RWPE2 (cell line): ENCODE data around the gene TCERG1L.
"Not testable (repeated sequence)": the region's sequence is repeated elsewhere in the genome, so short reads cannot be mapped to it uniquely, and the experiment has no call there.

Experiments
- ATAC-seq: fragments of 200-7000 bp; cut with Tn5 transposase; 3 replicates; pipeline ENCODE4 v1.9.1; 2021; ENCODE audit warnings: low read depth
- DNase-seq: peaks from one replicate; pipeline ENCODE4 v3.0.0-alpha.2; 2020; ENCODE audit warnings: low spot score
- H3K27ac ChIP-seq: fragments of 450-650 bp; 2 replicates; pipeline ENCODE4 v1.5.1; 2017; ENCODE audit warnings: mild to moderate bottlenecking; ENCODE audit not compliant: poor library complexity, severe bottlenecking
- H3K27me3 ChIP-seq: fragments of 250-450 bp; sonication (Bioruptor Pico); 2 replicates; pipeline ENCODE4 v1.5.1; 2021; ENCODE audit warnings: mild to moderate bottlenecking, moderate library complexity; ENCODE audit not compliant: insufficient read depth, poor library complexity, severe bottlenecking
- H3K36me3 ChIP-seq: fragments of 250-450 bp; sonication (Bioruptor Pico); 2 replicates; pipeline ENCODE4 v1.5.1; 2020; ENCODE audit warnings: low read depth, mild to moderate bottlenecking, moderate library complexity
- H3K4me1 ChIP-seq: fragments of 250-450 bp; sonication (Bioruptor Pico); 2 replicates; pipeline ENCODE4 v1.5.1; 2021; ENCODE audit warnings: mild to moderate bottlenecking, moderate library complexity; ENCODE audit not compliant: insufficient read depth, poor library complexity, severe bottlenecking
- H3K4me3 ChIP-seq: fragments of 250-450 bp; sonication (Bioruptor Pico); 2 replicates; pipeline ENCODE4 v1.5.1; 2021; ENCODE audit warnings: mild to moderate bottlenecking, moderate library complexity; ENCODE audit not compliant: severe bottlenecking
- H3K9me3 ChIP-seq: fragments of 250-450 bp; sonication (Bioruptor Pico); 2 replicates; pipeline ENCODE4 v1.5.1; 2021; ENCODE audit warnings: mild to moderate bottlenecking, moderate library complexity; ENCODE audit not compliant: severe bottlenecking
- TF ChIP-seq, protein P1 (sequence below): fragments of 450-650 bp; IDR thresholded peaks from one replicate; pipeline ENCODE4 v1.5.1; 2017; ENCODE audit warnings: mild to moderate bottlenecking, moderate library complexity; ENCODE audit not compliant: poor library complexity, severe bottlenecking

The TCERG1L gene

GRCh38 chr10:131141645-131142516 is 169.6 kb downstream of the TCERG1L start:
- no peaks in the 10 kb centered on the region for H3K9me3 ChIP-seq
- H3K4me1 ChIP-seq = no peaks in the 10 kb centered on the region
- no peak overlapping the region for H3K4me3 ChIP-seq
- H3K27me3 ChIP-seq = no peaks in the 10 kb centered on the region
- no peaks in the 10 kb centered on the region for H3K36me3 ChIP-seq
- DNase-seq = peak; percentile 23
- TF ChIP-seq, protein P1, sequence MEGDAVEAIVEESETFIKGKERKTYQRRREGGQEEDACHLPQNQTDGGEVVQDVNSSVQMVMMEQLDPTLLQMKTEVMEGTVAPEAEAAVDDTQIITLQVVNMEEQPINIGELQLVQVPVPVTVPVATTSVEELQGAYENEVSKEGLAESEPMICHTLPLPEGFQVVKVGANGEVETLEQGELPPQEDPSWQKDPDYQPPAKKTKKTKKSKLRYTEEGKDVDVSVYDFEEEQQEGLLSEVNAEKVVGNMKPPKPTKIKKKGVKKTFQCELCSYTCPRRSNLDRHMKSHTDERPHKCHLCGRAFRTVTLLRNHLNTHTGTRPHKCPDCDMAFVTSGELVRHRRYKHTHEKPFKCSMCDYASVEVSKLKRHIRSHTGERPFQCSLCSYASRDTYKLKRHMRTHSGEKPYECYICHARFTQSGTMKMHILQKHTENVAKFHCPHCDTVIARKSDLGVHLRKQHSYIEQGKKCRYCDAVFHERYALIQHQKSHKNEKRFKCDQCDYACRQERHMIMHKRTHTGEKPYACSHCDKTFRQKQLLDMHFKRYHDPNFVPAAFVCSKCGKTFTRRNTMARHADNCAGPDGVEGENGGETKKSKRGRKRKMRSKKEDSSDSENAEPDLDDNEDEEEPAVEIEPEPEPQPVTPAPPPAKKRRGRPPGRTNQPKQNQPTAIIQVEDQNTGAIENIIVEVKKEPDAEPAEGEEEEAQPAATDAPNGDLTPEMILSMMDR = no peak
- ATAC-seq = no peak
- H3K27ac ChIP-seq = no peak overlapping the region

GRCh38 chr10:131141207-131141606 is 170.3 kb downstream of the TCERG1L start:
- Histone ChIP-seq H3K4me3 (no peak overlapping the region), H3K27ac (no peak overlapping the region), H3K9me3 (no peaks in the 10 kb centered on the region), H3K27me3 (no peaks in the 10 kb centered on the region), H3K4me1 (no peaks in the 10 kb centered on the region), H3K36me3 (no peaks in the 10 kb centered on the region)
- DNase-seq (peak; percentile 19), ATAC-seq (no peak)
- TF ChIP-seq, protein P1 = no peak

GRCh38 chr10:131140606-131141005 is 170.9 kb downstream of the TCERG1L start:
- ATAC-seq (no peak), DNase-seq (peak; percentile 50)
- Histone ChIP-seq H3K9me3 (no peaks in the 10 kb centered on the region), H3K36me3 (no peaks in the 10 kb centered on the region), H3K27me3 (no peaks in the 10 kb centered on the region), H3K27ac (no peak overlapping the region), H3K4me1 (no peaks in the 10 kb centered on the region), H3K4me3 (no peak overlapping the region)
- TF ChIP-seq, protein P1 = no peak

- H3K27ac ChIP-seq = no peak overlapping the region
These were observed 174.3 kb downstream of the TCERG1L start for GRCh38 chr10:131137223-131137622.

DNA sequence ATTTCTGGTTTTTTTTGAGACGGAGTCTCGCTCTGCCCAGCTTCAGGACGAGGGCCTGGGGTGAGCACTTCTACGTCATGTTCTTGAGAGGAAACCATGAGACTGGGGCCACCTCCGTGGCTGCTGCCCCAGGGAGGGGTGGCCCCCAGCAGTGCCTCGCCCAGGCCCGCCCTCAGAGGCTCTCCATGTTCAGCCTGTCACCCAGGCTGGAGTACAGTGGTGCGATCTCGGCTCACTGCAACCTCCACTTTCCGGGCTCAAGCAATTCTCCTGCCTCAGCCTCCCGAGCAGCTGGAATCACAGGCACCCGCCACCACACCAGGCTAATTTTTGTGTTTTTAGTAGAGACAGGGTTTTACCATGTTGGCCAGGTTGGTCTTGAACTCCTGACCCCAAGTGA is 175.2 kb downstream of the TCERG1L start:
- H3K4me1 ChIP-seq, H3K4me3 ChIP-seq, H3K27me3 ChIP-seq, H3K36me3 ChIP-seq, H3K27ac ChIP-seq, H3K9me3 ChIP-seq, ATAC-seq, DNase-seq: not testable (repeated sequence)

More at GRCh38 chr10:131137223-131137622, 174.3 kb downstream of the TCERG1L start:
- TF ChIP-seq, protein P1 = no peak
- Histone ChIP-seq H3K4me3 (no peak overlapping the region), H3K4me1 (no peaks in the 10 kb centered on the region), H3K9me3 (no peaks in the 10 kb centered on the region), H3K27me3 (no peaks in the 10 kb centered on the region), H3K36me3 (no peaks in the 10 kb centered on the region)
- DNase-seq (no peak), ATAC-seq (no peak)
